Osteoblast (primary cell): ENCODE measurements around the gene PEMT. TPM values are rescaled to one million over a fixed set of nuclear protein-coding genes. Genes with fewer than 3 reads are reported as not detected.

Experiments
- DNase-seq: peaks from one replicate; pipeline ENCODE4 v3.0.0; 2011; ENCODE audit warnings: low spot score, mixed read lengths; ENCODE audit not compliant: insufficient read length; ENCODE audit errors: missing footprints
- H2AFZ ChIP-seq: 2 replicates; pipeline ENCODE4 v1.6.0; 2011; ENCODE audit warnings: mild to moderate bottlenecking, low read length
- H3K27ac ChIP-seq: 2 replicates; pipeline ENCODE4 v1.5.1; 2011; ENCODE audit warnings: mild to moderate bottlenecking, low read depth, low read length, moderate library complexity
- H3K27me3 ChIP-seq: 2 replicates; pipeline ENCODE4 v1.6.0; 2012; ENCODE audit warnings: mild to moderate bottlenecking, control low read depth, inconsistent platforms, low read length, moderate library complexity; ENCODE audit not compliant: insufficient read depth
- H3K36me3 ChIP-seq: 2 replicates; pipeline ENCODE4 v1.5.1; 2011; ENCODE audit warnings: mild to moderate bottlenecking, low read length, control low read depth, moderate library complexity; ENCODE audit not compliant: insufficient read depth
- H3K4me1 ChIP-seq: 2 replicates; pipeline ENCODE4 v1.5.1; 2011; ENCODE audit warnings: mild to moderate bottlenecking, low read length, control low read depth, moderate library complexity; ENCODE audit not compliant: insufficient read depth
- H3K4me2 ChIP-seq: 2 replicates; pipeline ENCODE4 v1.6.0; 2011; ENCODE audit warnings: mild to moderate bottlenecking, low read length; ENCODE audit not compliant: insufficient read depth
- H3K4me3 ChIP-seq: fragments of 200-600 bp; sonication (generic); 3 replicates; pipeline ENCODE4 v1.5.1; 2012; ENCODE audit warnings: mild to moderate bottlenecking, low read length, inconsistent platforms; ENCODE audit not compliant: insufficient read depth
- H3K79me2 ChIP-seq: 2 replicates; pipeline ENCODE4 v1.6.0; 2012; ENCODE audit warnings: mild to moderate bottlenecking, low read length, control low read depth, inconsistent platforms; ENCODE audit not compliant: insufficient read depth
- H3K9me3 ChIP-seq: 2 replicates; pipeline ENCODE4 v1.5.1; 2011; ENCODE audit warnings: low read depth, low read length, control low read depth
- H4K20me1 ChIP-seq: 2 replicates; pipeline ENCODE4 v1.6.0; 2012; ENCODE audit warnings: mild to moderate bottlenecking, low read length, control low read depth; ENCODE audit not compliant: insufficient read depth
- total RNA-seq: library from RNA; depleted of rRNA; stranded (reverse); fragments of >200 nt; gene quantifications from 2 replicates; pipeline ENCODE4 v1.2.3, GENCODE V29; 2012
- TF ChIP-seq, protein P1 (sequence below): IDR thresholded peaks from 2 replicates; pipeline ENCODE4 v1.5.1; 2011; ENCODE audit warnings: mild to moderate bottlenecking, low read depth, low read length, moderate library complexity; ENCODE audit errors: extremely low read depth

PEMT gene
- total RNA-seq, 1 donor = 26.4 TPM

DNA sequence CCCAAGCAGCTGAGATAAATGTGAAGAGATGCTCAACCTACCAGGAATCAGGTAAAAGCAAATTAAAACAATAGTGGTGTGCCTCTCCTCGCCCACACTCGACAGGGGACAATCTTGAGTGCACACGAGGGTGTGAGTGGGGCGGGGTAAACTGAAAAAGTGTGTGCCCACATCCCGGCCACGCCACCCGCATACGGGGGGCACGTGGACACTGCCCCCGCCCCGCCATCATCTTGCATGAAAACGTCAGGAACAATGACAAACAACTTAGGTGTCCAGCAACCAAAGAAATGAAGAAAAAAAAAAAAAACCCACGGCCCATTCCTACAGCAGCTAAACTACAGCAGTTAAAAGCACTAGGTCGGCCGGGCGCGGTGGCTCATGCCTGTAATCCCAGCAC is 14.1 kb downstream of the PEMT start:
- DNase-seq = no peak
- Histone ChIP-seq H3K27me3 (no peaks in the 10 kb centered on the region), H3K4me1 (peaks cover 13% of the 10 kb centered on the region), H3K4me2 (no peak overlapping the region), H3K27ac (no peak overlapping the region), H3K36me3 (no peaks in the 10 kb centered on the region), H3K9me3 (no peaks in the 10 kb centered on the region), H4K20me1 (no peaks in the 10 kb centered on the region), H3K79me2 (peaks cover 3% of the 10 kb centered on the region), H2AFZ (no peak overlapping the region), H3K4me3 (no peak overlapping the region)
- TF ChIP-seq, protein P1, sequence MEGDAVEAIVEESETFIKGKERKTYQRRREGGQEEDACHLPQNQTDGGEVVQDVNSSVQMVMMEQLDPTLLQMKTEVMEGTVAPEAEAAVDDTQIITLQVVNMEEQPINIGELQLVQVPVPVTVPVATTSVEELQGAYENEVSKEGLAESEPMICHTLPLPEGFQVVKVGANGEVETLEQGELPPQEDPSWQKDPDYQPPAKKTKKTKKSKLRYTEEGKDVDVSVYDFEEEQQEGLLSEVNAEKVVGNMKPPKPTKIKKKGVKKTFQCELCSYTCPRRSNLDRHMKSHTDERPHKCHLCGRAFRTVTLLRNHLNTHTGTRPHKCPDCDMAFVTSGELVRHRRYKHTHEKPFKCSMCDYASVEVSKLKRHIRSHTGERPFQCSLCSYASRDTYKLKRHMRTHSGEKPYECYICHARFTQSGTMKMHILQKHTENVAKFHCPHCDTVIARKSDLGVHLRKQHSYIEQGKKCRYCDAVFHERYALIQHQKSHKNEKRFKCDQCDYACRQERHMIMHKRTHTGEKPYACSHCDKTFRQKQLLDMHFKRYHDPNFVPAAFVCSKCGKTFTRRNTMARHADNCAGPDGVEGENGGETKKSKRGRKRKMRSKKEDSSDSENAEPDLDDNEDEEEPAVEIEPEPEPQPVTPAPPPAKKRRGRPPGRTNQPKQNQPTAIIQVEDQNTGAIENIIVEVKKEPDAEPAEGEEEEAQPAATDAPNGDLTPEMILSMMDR = no peak

DNA sequence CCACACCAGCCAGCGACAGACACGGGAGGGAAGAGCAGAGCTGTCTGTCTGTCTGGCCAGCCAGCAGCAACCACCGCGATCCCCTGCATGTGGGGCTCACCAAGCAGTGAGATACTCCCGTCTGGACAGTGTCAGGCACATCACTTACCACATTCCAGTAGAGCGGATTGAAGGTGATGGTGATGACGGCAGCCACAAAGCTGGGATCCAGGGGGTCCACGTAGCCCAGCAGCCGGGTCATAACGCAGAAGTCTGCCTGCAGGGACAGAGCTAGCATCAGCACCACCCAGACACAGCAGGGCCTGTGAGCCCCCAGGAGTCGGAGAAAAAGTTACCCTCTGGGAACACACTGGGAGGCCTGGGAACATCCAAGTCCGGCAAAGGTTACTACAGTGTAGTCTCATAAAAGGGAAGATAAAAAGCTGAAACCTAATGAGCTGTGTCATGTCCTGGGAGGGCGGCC is 14.7 kb downstream of the PEMT start:
- no peak overlapping the region for H3K27ac ChIP-seq
- no peaks in the 10 kb centered on the region for H3K79me2 ChIP-seq
- H3K4me3 ChIP-seq = no peak overlapping the region
- H2AFZ ChIP-seq = no peak overlapping the region
- TF ChIP-seq, protein P1 = no peak
- H3K9me3 ChIP-seq = no peaks in the 10 kb centered on the region
- H4K20me1 ChIP-seq = no peaks in the 10 kb centered on the region
- peaks cover 13% of the 10 kb centered on the region for H3K4me1 ChIP-seq
- peak; percentile 22 for DNase-seq
- H3K27me3 ChIP-seq = no peaks in the 10 kb centered on the region
- H3K36me3 ChIP-seq = no peaks in the 10 kb centered on the region
- H3K4me2 ChIP-seq = no peak overlapping the region

DNA sequence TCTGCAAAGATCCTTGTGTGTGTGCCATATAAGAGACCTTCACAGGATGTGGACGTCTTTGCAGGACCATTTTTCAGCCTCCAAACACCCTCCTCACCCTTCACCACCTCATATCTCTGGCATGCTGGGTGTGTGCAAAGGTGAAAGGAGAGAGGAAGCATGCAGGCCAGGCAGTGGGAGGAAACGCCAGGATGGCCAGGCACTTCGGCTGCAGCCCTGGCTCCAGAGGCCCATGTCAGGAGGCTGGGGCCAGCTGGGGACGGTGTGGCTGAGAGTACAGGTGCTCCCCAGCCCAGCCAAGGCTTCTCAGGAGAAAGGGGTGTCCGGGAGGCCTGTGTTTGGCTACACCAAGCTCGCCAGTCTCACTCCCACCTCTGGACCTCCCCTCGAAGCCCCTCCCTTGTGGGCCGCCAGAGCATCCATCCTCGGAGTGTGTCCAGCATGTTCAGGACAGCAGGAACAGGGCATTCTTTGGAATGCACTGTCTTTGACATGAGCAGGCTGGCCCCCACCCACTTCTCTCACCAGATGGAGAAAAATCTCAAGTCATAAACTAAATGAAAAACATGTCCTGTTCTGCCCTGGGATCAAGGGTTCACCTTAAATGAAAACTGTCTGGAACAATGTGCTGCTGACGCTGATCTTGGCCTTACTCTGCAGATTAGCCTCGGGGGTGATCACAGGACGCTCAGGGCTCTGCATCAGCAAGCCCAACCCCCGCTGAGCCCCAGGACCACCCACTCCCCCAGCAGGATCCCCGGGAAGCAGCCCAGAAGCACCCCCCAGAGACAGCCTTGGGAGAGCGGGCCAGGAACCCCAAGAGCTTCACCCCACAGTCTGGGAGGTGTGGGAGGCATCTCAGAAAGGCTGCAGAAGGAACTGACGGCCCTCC is 15.9 kb downstream of the PEMT start:
- DNase-seq = peak; percentile 81
- no peaks in the 10 kb centered on the region for H3K9me3 ChIP-seq
- H3K36me3 ChIP-seq = no peaks in the 10 kb centered on the region
- H4K20me1 ChIP-seq = peaks cover 2% of the 10 kb centered on the region
- no peak overlapping the region for H2AFZ ChIP-seq
- H3K4me2 ChIP-seq = no peak overlapping the region
- H3K4me3 ChIP-seq = no peak overlapping the region
- H3K27me3 ChIP-seq = no peaks in the 10 kb centered on the region
- H3K27ac ChIP-seq = no peak overlapping the region
- peaks cover 3% of the 10 kb centered on the region for H3K4me1 ChIP-seq
- TF ChIP-seq, protein P1 = no peak
- no peaks in the 10 kb centered on the region for H3K79me2 ChIP-seq

DNA sequence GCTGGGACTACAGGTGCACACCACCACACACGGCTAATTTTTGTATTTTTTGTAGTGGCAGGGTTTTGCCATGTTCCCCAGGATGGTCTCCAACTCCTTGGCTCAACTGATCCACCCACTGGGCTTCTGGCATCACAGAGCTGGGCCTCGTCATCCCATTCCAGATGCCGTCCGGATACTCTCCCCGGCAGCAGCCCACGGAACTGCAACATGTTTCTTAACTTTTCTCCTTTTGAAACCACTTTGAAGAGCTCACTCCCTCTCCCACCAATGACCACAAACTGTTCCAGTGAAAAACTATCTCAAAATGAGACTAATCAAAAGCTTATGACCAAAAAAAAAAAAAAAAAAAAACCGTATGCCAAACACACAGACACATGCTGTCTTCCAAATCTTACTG is 17.6 kb downstream of the PEMT start:
- TF ChIP-seq, protein P1 = no peak
- no peaks in the 10 kb centered on the region for H3K9me3 ChIP-seq
- no peaks in the 10 kb centered on the region for H3K79me2 ChIP-seq
- peaks cover 13% of the 10 kb centered on the region for H4K20me1 ChIP-seq
- no peak for DNase-seq
- H3K4me3 ChIP-seq = no peak overlapping the region
- H2AFZ ChIP-seq = no peak overlapping the region
- no peak overlapping the region for H3K27ac ChIP-seq
- no peaks in the 10 kb centered on the region for H3K4me1 ChIP-seq
- no peaks in the 10 kb centered on the region for H3K27me3 ChIP-seq
- no peak overlapping the region for H3K4me2 ChIP-seq
- no peaks in the 10 kb centered on the region for H3K36me3 ChIP-seq
